Heart right ventricle (tissue), 16 donors: ENCODE data around the gene LSAMP. TPM values are rescaled to one million over a fixed set of nuclear protein-coding genes. Genes with fewer than 3 reads are reported as not detected.

ENCODE experiments used
- ATAC-seq, 8 donors: fragments of 200-7000 bp; cut with Tn5 transposase; one replicate each; pipeline ENCODE4 v1.9.1; 2020; ENCODE audit warnings: mild to moderate bottlenecking in 8 of 8, moderate library complexity in 8 of 8, moderate number of reproducible peaks in 1 of 8
- DNase-seq, 2 donors: peaks; one replicate each; pipeline ENCODE4 v3.0.0-alpha.2; 2020
- H3K27ac ChIP-seq, 10 donors: fragments of 200-600 bp; sonication (generic) in 2 of 10; one replicate each; pipeline versions ENCODE4 v1.5.0 to v1.8.0; 2020 to 2022; ENCODE audit warnings: mild to moderate bottlenecking in 3 of 10
- H3K27me3 ChIP-seq, 7 donors: fragments of 200-600 bp; one replicate each; pipeline ENCODE4 v1.8.0; 2021 to 2022; ENCODE audit warnings: mild to moderate bottlenecking in 2 of 7
- H3K36me3 ChIP-seq, 9 donors: fragments of 200-600 bp; sonication (generic) in 1 of 9; one replicate each; pipeline versions ENCODE4 v1.5.0 to v1.8.0; 2020 to 2022; ENCODE audit warnings: mild to moderate bottlenecking in 2 of 9
- H3K4me1 ChIP-seq, 9 donors: fragments of 200-600 bp; sonication (generic) in 1 of 9; one replicate each; pipeline versions ENCODE4 v1.5.0 to v1.8.0; 2020 to 2022; ENCODE audit warnings: mild to moderate bottlenecking in 4 of 9
- H3K4me3 ChIP-seq, 10 donors: fragments of 200-600 bp; sonication (generic) in 2 of 10; one replicate each; pipeline versions ENCODE4 v1.5.0 to v1.8.0; 2020 to 2022; ENCODE audit warnings: mild to moderate bottlenecking in 7 of 10, moderate library complexity in 2 of 10
- H3K9me3 ChIP-seq, 11 donors: fragments of 200-600 bp in 10 of 11; sonication (generic) in 2 of 11; one replicate each; pipeline versions ENCODE4 v1.5.0 to v1.8.0; 2013 to 2022; ENCODE audit warnings: mild to moderate bottlenecking in 2 of 11, control low read depth in 1 of 11, moderate library complexity in 1 of 11
- WGBS, 2 donors: extraction: QIAGEN DNeasy Blood & Tissue Kit; methylation state at CpG; one replicate each; pipeline ENCODE4 v1.1.7; 2013; ENCODE audit warnings: inconsistent platforms in 1 of 2; 5-methylcytosine and 5-hydroxymethylcytosine counted together
- intact Hi-C, 10 donors: fragments of 100-400 bp; cut with DNase I; formaldehyde crosslinking; loops; one replicate each; pipeline versions ENCODE4 v1.11.1 to v1.14.2; 2022
- polyA plus RNA-seq, 2 donors: library from polyadenylated mRNA; stranded (reverse); fragments of 200-250 nt; gene quantifications; one replicate each; pipeline ENCODE4 v1.2.3, GENCODE V29; 2013
- total RNA-seq, 10 donors: library from RNA; stranded (reverse); fragmentation: NEBNext Ultra II Directional in 3 of 10; extraction: Animal tissue kit (Norgen Biotek cat#: 25700) in 3 of 10; gene quantifications; one replicate each; pipeline versions ENCODE4 v1.2.1 to v1.2.4, GENCODE V29; 2021 to 2023
- TF ChIP-seq, protein P1 (sequence below), 9 donors: fragments of 200-600 bp; sonication (generic) in 2 of 9; IDR thresholded peaks; one replicate each; pipeline versions ENCODE4 v1.5.0 to v1.8.0; 2021 to 2022; ENCODE audit warnings: antibody characterized with exemption in 9 of 9, mild to moderate bottlenecking in 5 of 9, moderate library complexity in 1 of 9
- donor health status: Arrhythmogenic right ventricular cardiomyopathy.
- donor health status: ischemic (EF 13 %, LVEDD 7.1; RV severe dilation, severe dysfunction).
- donor health status: healthy with polysubstance abuse.
- donor health status: DM: no; HTN: yes; CAD: no.
- donor health status: DM: no; HTN: no; CAD: no.
- donor health status: ischemic (EF 25% LVEDD 6.9; RV normal size, moderate dysfunction).
- donor health status: ischemic (EF 25% LVEDD 5.7; RV mildly dilated, moderate dysfunction).
- donor health status: healthy.
- donor health status: DM: yes; HTN: yes; CAD: no.
- donor health status: Ischemic cardiomyopathy.
- donor health status: ischemic (EF 35%, LVEDD 5.7; RV mildly dilated, moderate dysfunction).
- donor health status: nonischemic (EF 11% LVEDD 7.7; RV severe dilation, severe dysfunction).
- donor health status: DM: yes; HTN: yes; CAD: no.
- donor health status: PGD.
- donor health status: ischemic (EF 29% LVEDD 5.4; RV normal size, mild dysfunction).
- donor health status: nonischemic (EF 23%, LVEDD 6.1; RV moderate dilation, normal function).

The LSAMP gene
- total and polyA plus RNA-seq, 12 donors = 0.51 to 9.0 (median 5.4) TPM

GRCh38 chr3:116058844-116059243, 386.4 kb downstream of the LSAMP start:
- intact Hi-C loops = no loop called here
- 76 to 78% methylated on average over 2 of the region's 2 CpGs for WGBS, 2 donors

DNA sequence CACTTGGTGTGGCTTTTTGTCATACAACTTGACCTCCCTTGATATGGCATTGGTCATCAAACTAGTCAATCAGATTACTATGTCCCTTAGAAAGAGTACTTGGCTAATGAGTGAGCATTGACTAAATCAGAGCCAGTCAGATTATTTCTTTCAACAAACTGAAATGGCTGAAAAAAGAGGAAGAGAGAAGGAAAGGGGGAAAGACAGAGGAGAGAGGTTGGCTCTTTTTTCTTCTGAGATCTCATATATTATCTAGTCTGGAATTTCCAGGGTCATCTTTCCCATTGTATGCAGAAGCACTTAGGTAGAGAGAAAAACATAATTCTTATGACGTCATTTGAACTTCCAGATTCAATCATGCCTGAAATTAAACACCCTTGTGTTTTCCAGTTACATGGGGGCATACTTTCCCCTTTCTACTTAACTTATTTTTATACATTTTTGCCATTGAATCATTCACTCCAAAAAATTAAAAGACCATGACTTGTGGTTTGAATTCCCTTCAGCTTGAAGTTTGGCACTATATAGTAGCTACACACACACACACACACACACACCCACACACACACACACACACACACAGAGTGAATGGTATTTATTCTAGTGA, 387.8 kb downstream of the LSAMP start:
- no peaks in the 10 kb centered on the region for H3K9me3 ChIP-seq
- H3K36me3 ChIP-seq = no peaks in the 10 kb centered on the region
- WGBS, 2 donors = 72 to 82% methylated on average over 1 of the region's 1 CpG
- intact Hi-C loops = no loop called here
- TF ChIP-seq, protein P1, sequence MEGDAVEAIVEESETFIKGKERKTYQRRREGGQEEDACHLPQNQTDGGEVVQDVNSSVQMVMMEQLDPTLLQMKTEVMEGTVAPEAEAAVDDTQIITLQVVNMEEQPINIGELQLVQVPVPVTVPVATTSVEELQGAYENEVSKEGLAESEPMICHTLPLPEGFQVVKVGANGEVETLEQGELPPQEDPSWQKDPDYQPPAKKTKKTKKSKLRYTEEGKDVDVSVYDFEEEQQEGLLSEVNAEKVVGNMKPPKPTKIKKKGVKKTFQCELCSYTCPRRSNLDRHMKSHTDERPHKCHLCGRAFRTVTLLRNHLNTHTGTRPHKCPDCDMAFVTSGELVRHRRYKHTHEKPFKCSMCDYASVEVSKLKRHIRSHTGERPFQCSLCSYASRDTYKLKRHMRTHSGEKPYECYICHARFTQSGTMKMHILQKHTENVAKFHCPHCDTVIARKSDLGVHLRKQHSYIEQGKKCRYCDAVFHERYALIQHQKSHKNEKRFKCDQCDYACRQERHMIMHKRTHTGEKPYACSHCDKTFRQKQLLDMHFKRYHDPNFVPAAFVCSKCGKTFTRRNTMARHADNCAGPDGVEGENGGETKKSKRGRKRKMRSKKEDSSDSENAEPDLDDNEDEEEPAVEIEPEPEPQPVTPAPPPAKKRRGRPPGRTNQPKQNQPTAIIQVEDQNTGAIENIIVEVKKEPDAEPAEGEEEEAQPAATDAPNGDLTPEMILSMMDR (IDR thresholded peaks at IDR 0.05) = no peak
- no peaks in the 10 kb centered on the region for H3K27me3 ChIP-seq
- H3K4me3 ChIP-seq = no peak overlapping the region
- no peak overlapping the region for H3K27ac ChIP-seq
- no peak for ATAC-seq
- H3K4me1 ChIP-seq = no peaks in the 10 kb centered on the region
- DNase-seq = no peak

More at GRCh38 chr3:116058844-116059243, 386.4 kb downstream of the LSAMP start:
- no peak for DNase-seq
- Histone ChIP-seq H3K27me3 (no peaks in the 10 kb centered on the region), H3K9me3 (no peaks in the 10 kb centered on the region), H3K4me1 (no peaks in the 10 kb centered on the region), H3K36me3 (no peaks in the 10 kb centered on the region), H3K4me3 (no peak overlapping the region), H3K27ac (no peak overlapping the region)
- TF ChIP-seq, protein P1 (IDR thresholded peaks at IDR 0.05) = no peak
- ATAC-seq = no peak

DNA sequence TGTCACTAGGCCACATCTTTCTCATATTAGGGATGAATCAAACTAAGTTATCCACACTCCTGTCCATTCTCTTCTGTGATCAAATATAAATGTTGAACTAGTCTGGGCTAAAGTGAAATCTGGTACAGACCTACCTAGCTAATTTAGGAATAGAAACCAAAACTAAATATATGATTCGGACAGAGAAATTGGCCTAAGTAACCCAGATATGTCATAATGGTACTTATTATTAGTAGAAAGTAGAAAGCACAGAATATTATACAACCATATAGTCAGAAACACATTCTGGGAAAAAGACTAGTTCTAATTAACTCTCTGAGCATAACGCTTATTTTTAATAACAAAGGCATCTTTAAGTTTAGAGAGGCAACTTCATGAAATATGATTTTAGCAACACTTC, 389.0 kb downstream of the LSAMP start:
- peaks cover 0 to under 1% (median 0%) of the 10 kb centered on the region in 9 donors for H3K4me1 ChIP-seq
- H3K36me3 ChIP-seq = no peaks in the 10 kb centered on the region
- intact Hi-C loops = no loop called here
- H3K27ac ChIP-seq = no peak overlapping the region
- 87 to 93% methylated on average over 2 of the region's 2 CpGs for WGBS, 2 donors
- H3K9me3 ChIP-seq = no peaks in the 10 kb centered on the region
- no peaks in the 10 kb centered on the region for H3K27me3 ChIP-seq
- ATAC-seq (no peak), DNase-seq (no peak)
- TF ChIP-seq, protein P1 (IDR thresholded peaks at IDR 0.05) = no peak
- H3K4me3 ChIP-seq = no peak overlapping the region

DNA sequence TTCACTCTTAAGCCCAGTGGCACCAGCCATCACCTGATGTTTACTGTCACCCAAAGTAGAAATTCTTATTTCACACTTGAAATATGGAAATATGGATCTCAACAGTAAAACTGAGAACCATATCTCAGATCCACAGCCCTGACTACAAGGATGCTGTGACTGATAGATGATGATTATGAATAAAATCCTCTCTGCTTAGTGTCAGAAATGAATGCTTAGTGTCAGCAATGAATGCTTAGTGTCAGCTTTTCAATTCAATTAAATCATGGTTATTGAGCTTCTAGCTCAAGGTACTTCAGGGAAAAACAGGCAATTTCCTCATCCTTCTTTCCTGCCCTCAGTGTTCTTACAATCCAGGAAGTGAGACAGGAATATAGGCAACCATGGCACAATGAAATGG, 392.3 kb downstream of the LSAMP start:
- no peak overlapping the region for H3K4me3 ChIP-seq
- ATAC-seq (no peak), DNase-seq (no peak)
- TF ChIP-seq, protein P1 (IDR thresholded peaks at IDR 0.05) = no peak
- intact Hi-C loops = loop anchor here in 1 of 10 donors (5.0 kb wide), 1 partner anchor 769 kb away; no protein-coding TSS in a partner anchor
- H3K4me1 ChIP-seq = peaks cover 0 to 7% (median 0%) of the 10 kb centered on the region in 9 donors
- no peaks in the 10 kb centered on the region for H3K27me3 ChIP-seq
- H3K9me3 ChIP-seq = no peaks in the 10 kb centered on the region
- no peak overlapping the region for H3K27ac ChIP-seq
- no peaks in the 10 kb centered on the region for H3K36me3 ChIP-seq
